ENCODE measurements around the gene BCL7A. TPM values are rescaled to one million over a fixed set of nuclear protein-coding genes. Genes with fewer than 3 reads are reported as not detected.

The BCL7A gene
- total RNA-seq, 1 experiment from 2014 or later = 67.2 TPM

DNA sequence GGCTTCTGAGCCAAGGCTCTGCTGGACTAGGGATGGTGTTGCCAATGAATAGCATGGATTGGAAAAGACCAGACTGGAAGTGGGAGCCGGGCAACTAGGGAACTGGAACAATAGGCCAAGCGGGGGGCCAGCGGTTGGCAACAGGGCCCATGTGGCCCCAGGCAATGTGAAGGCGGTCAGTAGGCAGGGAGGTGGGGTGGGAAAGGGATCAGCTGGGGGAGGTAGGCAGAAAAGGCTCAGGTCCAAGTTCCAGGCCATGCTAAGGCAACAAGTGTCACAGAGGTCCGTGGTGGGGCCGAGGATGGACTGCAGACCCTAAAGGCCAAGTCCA lies 42.0 kb downstream of the BCL7A start:
- Histone ChIP-seq H3K79me2 (ENCODE audit: low read length) (no peaks in the 10 kb centered on the region), H2AFZ (ENCODE audit: low read length) (no peak overlapping the region), H3K4me2 (ENCODE audit: low read depth, low read length, poor library complexity, severe bottlenecking) (peak overlapping the region; percentile 51), H3K9me2 (replicated peaks; ENCODE audit: insufficient read depth, low read length) (no peaks in the 10 kb centered on the region), H3K4me1 (ENCODE audit: low read length) (peaks cover 28% of the 10 kb centered on the region), H3K36me3 (ENCODE audit: insufficient read depth, low read length) (peaks cover 21% of the 10 kb centered on the region; the same call in 1 of the 2 replicates), H3K27ac (ENCODE audit: low read length) (no peak overlapping the region), H3K9me3 (ENCODE audit: low read length) (no peaks in the 10 kb centered on the region), H3K9ac (ENCODE audit: low read length) (no peak overlapping the region), H3K4me3 (ENCODE audit: low read length) (no peak overlapping the region), H3K27me3 (ENCODE audit: low read length) (no peaks in the 10 kb centered on the region), H4K20me1 (ENCODE audit: insufficient read depth, low read depth, low read length) (peaks cover 5% of the 10 kb centered on the region; the same call in 1 of the 2 replicates)
- DNase-seq = no peak

DNA sequence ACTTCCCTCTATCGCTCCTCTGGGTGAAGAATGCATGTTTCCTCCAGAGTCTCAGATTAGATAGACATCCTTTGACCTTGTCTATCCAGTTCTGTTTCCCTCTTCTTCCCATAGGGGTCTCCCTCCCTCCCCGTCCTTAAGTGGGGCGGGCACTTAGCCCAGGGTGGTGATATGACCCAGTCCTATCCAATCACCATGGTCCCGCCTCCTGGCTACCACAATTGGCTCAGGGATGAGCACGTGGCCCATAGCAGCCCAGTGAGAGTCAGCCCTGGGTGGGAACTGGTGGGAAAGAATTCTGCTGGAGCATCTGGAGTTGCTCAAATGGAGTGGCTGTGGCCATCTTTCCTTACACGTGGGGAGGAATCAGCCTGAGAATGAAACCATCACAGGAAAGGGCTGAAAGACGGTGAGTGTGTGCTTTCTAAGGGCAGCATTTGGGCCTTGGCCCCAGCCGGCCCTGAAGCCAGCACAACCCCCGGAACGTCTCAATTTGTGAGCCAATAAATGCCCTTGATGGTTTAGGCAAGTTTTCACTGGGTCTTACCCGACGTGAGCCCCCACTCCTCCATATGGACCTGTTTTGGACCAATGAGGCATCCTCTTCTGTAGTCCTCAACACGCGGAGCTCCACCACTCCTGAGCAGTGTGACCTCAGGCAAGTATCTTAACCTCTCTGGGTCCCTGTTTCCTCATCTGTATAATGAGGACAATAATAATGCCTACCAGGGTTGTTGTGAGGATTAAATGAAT lies 42.5 kb downstream of the BCL7A start:
- Histone ChIP-seq H3K4me2 (ENCODE audit: low read depth, low read length, poor library complexity, severe bottlenecking) (peak overlapping the region; percentile 51), H2AFZ (ENCODE audit: low read length) (peak overlapping the region; percentile 51; the same call in 1 of the 2 replicates), H4K20me1 (ENCODE audit: insufficient read depth, low read depth, low read length) (peaks cover 5% of the 10 kb centered on the region; the same call in 1 of the 2 replicates), H3K27ac (ENCODE audit: low read length) (no peak overlapping the region), H3K4me3 (ENCODE audit: low read length) (peak overlapping the region; percentile 50), H3K9ac (ENCODE audit: low read length) (peak overlapping the region; percentile 44), H3K9me3 (ENCODE audit: low read length) (no peaks in the 10 kb centered on the region), H3K79me2 (ENCODE audit: low read length) (no peaks in the 10 kb centered on the region), H3K36me3 (ENCODE audit: insufficient read depth, low read length) (peaks cover 20% of the 10 kb centered on the region; the same call in 1 of the 2 replicates), H3K9me2 (replicated peaks; ENCODE audit: insufficient read depth, low read length) (no peaks in the 10 kb centered on the region), H3K4me1 (ENCODE audit: low read length) (peaks cover 28% of the 10 kb centered on the region), H3K27me3 (ENCODE audit: low read length) (no peaks in the 10 kb centered on the region)
- DNase-seq = peak; percentile 95

DNA sequence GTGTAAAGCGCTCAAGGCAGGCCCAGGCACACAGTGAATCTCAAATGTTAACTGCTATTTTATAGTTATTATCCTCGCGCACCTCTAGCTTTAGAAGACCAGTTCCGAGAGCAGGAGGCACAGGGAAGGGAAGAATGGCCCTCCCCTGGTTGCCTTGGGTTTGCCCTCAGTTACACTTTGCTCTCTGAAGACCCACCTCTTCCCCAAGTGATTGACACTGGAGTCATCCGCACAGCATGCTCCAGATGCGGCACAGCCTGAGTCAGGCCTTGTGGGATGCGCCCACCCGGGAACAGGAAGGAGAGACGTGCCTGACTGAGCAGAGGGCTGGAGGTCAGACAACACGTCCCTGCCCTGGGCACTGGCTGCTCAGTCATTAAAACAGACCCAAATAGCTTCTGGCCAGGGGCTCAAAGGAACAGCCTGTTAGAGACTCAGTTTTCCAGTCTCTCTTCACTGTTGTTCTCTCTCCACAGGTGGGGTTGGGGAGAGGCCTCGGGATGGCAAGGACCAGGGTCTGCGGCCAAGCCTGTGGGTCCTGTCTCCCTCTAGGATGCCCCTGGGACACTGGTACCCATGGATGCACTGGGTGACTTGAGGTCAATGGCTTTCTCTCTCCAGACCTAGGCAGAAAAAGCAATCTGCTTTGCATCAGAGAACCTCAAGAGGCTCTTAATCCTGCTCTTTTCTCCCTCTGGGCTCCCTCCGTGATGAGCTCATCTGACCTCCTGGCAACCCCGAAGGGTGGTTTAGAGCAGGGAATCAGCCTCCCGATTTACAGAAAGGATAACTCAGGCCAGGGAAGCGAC lies 43.3 kb downstream of the BCL7A start:
- H3K4me1 ChIP-seq (ENCODE audit: low read length) = peaks cover 28% of the 10 kb centered on the region
- H3K36me3 ChIP-seq (ENCODE audit: insufficient read depth, low read length) = peaks cover 17% of the 10 kb centered on the region; the same call in 1 of the 2 replicates
- no peaks in the 10 kb centered on the region for H3K9me2 ChIP-seq (replicated peaks; ENCODE audit: insufficient read depth, low read length)
- no peaks in the 10 kb centered on the region for H3K27me3 ChIP-seq (ENCODE audit: low read length)
- H3K79me2 ChIP-seq (ENCODE audit: low read length) = no peaks in the 10 kb centered on the region
- H3K4me2 ChIP-seq (ENCODE audit: low read depth, low read length, poor library complexity, severe bottlenecking) = peak overlapping the region; percentile 51
- H3K27ac ChIP-seq (ENCODE audit: low read length) = no peak overlapping the region
- H3K9ac ChIP-seq (ENCODE audit: low read length) = peak overlapping the region; percentile 44
- no peaks in the 10 kb centered on the region for H3K9me3 ChIP-seq (ENCODE audit: low read length)
- peak; percentile 67 for DNase-seq
- H3K4me3 ChIP-seq (ENCODE audit: low read length) = peak overlapping the region; percentile 50
- H4K20me1 ChIP-seq (ENCODE audit: insufficient read depth, low read depth, low read length) = peaks cover 5% of the 10 kb centered on the region; the same call in 1 of the 2 replicates
- no peak overlapping the region for H2AFZ ChIP-seq (ENCODE audit: low read length)

DNA sequence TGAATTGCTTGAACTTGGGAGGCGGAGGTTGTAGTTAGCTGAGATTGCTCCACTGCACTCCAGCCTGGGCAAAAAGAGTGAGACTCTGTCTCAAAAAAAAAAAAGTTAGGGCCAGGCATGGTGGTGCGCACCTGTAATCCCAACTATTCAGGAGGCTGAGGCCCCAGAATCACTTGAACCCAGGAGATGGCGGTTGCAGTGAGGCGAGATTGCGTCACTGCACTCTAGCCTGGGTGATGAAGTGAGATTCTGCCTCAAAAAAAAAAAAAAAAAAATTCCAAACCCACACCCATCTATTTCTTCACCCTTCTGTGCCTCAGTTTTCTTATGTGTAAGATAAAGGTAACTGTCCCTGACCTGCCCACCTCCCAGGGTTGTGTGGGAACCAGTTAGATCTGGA lies 45.9 kb downstream of the BCL7A start:
- no peak for DNase-seq
- Histone ChIP-seq H4K20me1 (ENCODE audit: insufficient read depth, low read depth, low read length) (no peaks in the 10 kb centered on the region), H3K9me3 (ENCODE audit: low read length) (no peaks in the 10 kb centered on the region), H3K79me2 (ENCODE audit: low read length) (no peaks in the 10 kb centered on the region), H3K4me2 (ENCODE audit: low read depth, low read length, poor library complexity, severe bottlenecking) (no peak overlapping the region), H3K36me3 (ENCODE audit: insufficient read depth, low read length) (no peaks in the 10 kb centered on the region), H3K4me3 (ENCODE audit: low read length) (no peak overlapping the region), H2AFZ (ENCODE audit: low read length) (no peak overlapping the region), H3K9me2 (replicated peaks; ENCODE audit: insufficient read depth, low read length) (no peaks in the 10 kb centered on the region), H3K4me1 (ENCODE audit: low read length) (peaks cover 28% of the 10 kb centered on the region), H3K9ac (ENCODE audit: low read length) (no peak overlapping the region), H3K27me3 (ENCODE audit: low read length) (no peaks in the 10 kb centered on the region), H3K27ac (ENCODE audit: low read length) (no peak overlapping the region)

- no peaks in the 10 kb centered on the region for H3K9me2 ChIP-seq (replicated peaks; ENCODE audit: insufficient read depth, low read length)
- H3K4me2 ChIP-seq (ENCODE audit: low read depth, low read length, poor library complexity, severe bottlenecking) = no peak overlapping the region
- no peaks in the 10 kb centered on the region for H4K20me1 ChIP-seq (ENCODE audit: insufficient read depth, low read depth, low read length)
- no peaks in the 10 kb centered on the region for H3K79me2 ChIP-seq (ENCODE audit: low read length)
- H2AFZ ChIP-seq (ENCODE audit: low read length) = no peak overlapping the region
- no peak overlapping the region for H3K9ac ChIP-seq (ENCODE audit: low read length)
- no peaks in the 10 kb centered on the region for H3K9me3 ChIP-seq (ENCODE audit: low read length)
- no peak overlapping the region for H3K27ac ChIP-seq (ENCODE audit: low read length)
- DNase-seq = peak; percentile 59
- H3K4me1 ChIP-seq (ENCODE audit: low read length) = peaks cover 28% of the 10 kb centered on the region
- H3K36me3 ChIP-seq (ENCODE audit: insufficient read depth, low read length) = no peaks in the 10 kb centered on the region
- H3K27me3 ChIP-seq (ENCODE audit: low read length) = no peaks in the 10 kb centered on the region
- H3K4me3 ChIP-seq (ENCODE audit: low read length) = no peak overlapping the region
Measured at GRCh38 chr12:122067966-122068365, 46.3 kb downstream of the BCL7A start.

GRCh38 chr12:122072031-122072970 lies 50.6 kb downstream of the BCL7A start:
- Histone ChIP-seq H3K4me3 (ENCODE audit: low read length) (no peak overlapping the region), H2AFZ (ENCODE audit: low read length) (no peak overlapping the region), H3K36me3 (ENCODE audit: insufficient read depth, low read length) (no peaks in the 10 kb centered on the region), H3K27me3 (ENCODE audit: low read length) (no peaks in the 10 kb centered on the region), H4K20me1 (ENCODE audit: insufficient read depth, low read depth, low read length) (no peaks in the 10 kb centered on the region), H3K9me2 (replicated peaks; ENCODE audit: insufficient read depth, low read length) (no peaks in the 10 kb centered on the region), H3K9me3 (ENCODE audit: low read length) (no peaks in the 10 kb centered on the region), H3K4me2 (ENCODE audit: low read depth, low read length, poor library complexity, severe bottlenecking) (no peak overlapping the region), H3K79me2 (ENCODE audit: low read length) (no peaks in the 10 kb centered on the region), H3K4me1 (ENCODE audit: low read length) (peaks cover 11% of the 10 kb centered on the region), H3K27ac (ENCODE audit: low read length) (no peak overlapping the region), H3K9ac (ENCODE audit: low read length) (no peak overlapping the region)
- DNase-seq = no peak

DNA sequence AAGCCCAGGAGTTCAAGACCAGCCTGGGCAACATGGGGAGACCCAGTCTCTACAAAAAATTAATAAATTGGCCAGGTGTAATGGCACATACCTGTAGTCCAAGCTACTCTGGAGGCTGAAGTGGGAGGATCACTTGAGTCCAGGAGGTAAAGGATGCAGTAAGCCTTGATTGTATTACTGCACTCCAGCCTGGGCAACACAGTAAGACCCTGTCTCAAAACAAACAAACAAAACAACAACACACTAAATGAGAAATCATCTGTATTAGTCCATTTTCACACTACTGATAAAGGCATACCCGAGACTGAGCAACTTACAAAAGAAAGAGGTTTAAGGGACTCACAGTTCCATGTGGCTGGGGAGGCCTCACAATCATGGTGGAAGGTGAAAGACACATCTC lies 52.1 kb downstream of the BCL7A start:
- DNase-seq = no peak
- Histone ChIP-seq H3K9me2 (replicated peaks; ENCODE audit: insufficient read depth, low read length) (no peaks in the 10 kb centered on the region), H3K79me2 (ENCODE audit: low read length) (no peaks in the 10 kb centered on the region), H3K4me1 (ENCODE audit: low read length) (peaks cover 13% of the 10 kb centered on the region), H3K9me3 (ENCODE audit: low read length) (no peaks in the 10 kb centered on the region), H3K27me3 (ENCODE audit: low read length) (no peaks in the 10 kb centered on the region), H3K27ac (ENCODE audit: low read length) (no peak overlapping the region), H2AFZ (ENCODE audit: low read length) (no peak overlapping the region), H3K4me3 (ENCODE audit: low read length) (no peak overlapping the region), H3K4me2 (ENCODE audit: low read depth, low read length, poor library complexity, severe bottlenecking) (no peak overlapping the region), H3K9ac (ENCODE audit: low read length) (no peak overlapping the region), H4K20me1 (ENCODE audit: insufficient read depth, low read depth, low read length) (no peaks in the 10 kb centered on the region), H3K36me3 (ENCODE audit: insufficient read depth, low read length) (no peaks in the 10 kb centered on the region)

Data from Karpas-422 (cell line).